H54 (cell line): ENCODE data around the gene OR2T33.
A peak's percentile ranks its signal among the peaks of the same experiment; 100 is the strongest.
"Not testable (repeated sequence)": the region's sequence is repeated elsewhere in the genome, so short reads cannot be mapped to it uniquely, and the experiment has no call there.

Source experiments
- DNase-seq: peaks from one replicate; pipeline ENCODE4 v3.0.0; 2011; ENCODE audit warnings: low spot score, mixed read lengths; ENCODE audit not compliant: insufficient read length
- FAIRE-seq: peaks from 3 replicates; lab custom pipeline; 2011; peaks lifted over from hg19 to GRCh38; lab: Jason Lieb, UNC
- POLR2A ChIP-seq: IDR thresholded peaks from 2 replicates; pipeline ENCODE4 v1.6.1; 2011; ENCODE audit warnings: low read depth, mild to moderate bottlenecking, low read length

The OR2T33 gene

GRCh38 chr1:248277876-248278275 lies at the start of gene OR2T33:
Gene OR2T33, minus strand, starts transcription at chr1:248277976. Its CDS starts 4,162 bp downstream, at chr1:248273814.
- DNase-seq, result no peak
- no peak for TF ChIP-seq POLR2A
- FAIRE-seq, result no peak

GRCh38 chr1:248324468-248324867 lies 46.7 kb upstream of the OR2T33 start, which contains the start of gene OR2M7:
Gene OR2M7, minus strand, starts transcription at chr1:248324568. Its CDS starts 0 bp downstream, at chr1:248324568.
- DNase-seq (no peak), FAIRE-seq (no peak)
- TF ChIP-seq POLR2A, result no peak

GRCh38 chr1:248316796-248317195 lies 39.0 kb upstream of the OR2T33 start:
- no peak for FAIRE-seq
- DNase-seq, result no peak

GRCh38 chr1:248306740-248307139 lies 29.0 kb upstream of the OR2T33 start:
- not testable (repeated sequence) for DNase-seq, FAIRE-seq

More at GRCh38 chr1:248316796-248317195, 39.0 kb upstream of the OR2T33 start:
- no peak for TF ChIP-seq POLR2A

GRCh38 chr1:248306103-248306502 lies 28.3 kb upstream of the OR2T33 start:
- DNase-seq, result no peak
- TF ChIP-seq POLR2A, result no peak
- FAIRE-seq, result no peak

GRCh38 chr1:248305672-248306071 lies 27.9 kb upstream of the OR2T33 start:
- not testable (repeated sequence) for FAIRE-seq, DNase-seq

- FAIRE-seq (no peak), DNase-seq (no peak)
- TF ChIP-seq POLR2A, result no peak
Observed at GRCh38 chr1:248303324-248303723, 25.5 kb upstream of the OR2T33 start, which contains the start of gene OR2T12. Gene OR2T12, minus strand, starts transcription at chr1:248303424. Its CDS starts 7,846 bp downstream, at chr1:248295578.

- TF ChIP-seq POLR2A, result no peak
- no peak for FAIRE-seq
- no peak for DNase-seq
Observed at GRCh38 chr1:248288391-248288790, 10.6 kb upstream of the OR2T33 start.

GRCh38 chr1:248273225-248273624 lies 4.6 kb downstream of the OR2T33 start:
- DNase-seq, FAIRE-seq: not testable (repeated sequence)

GRCh38 chr1:248268178-248268577 lies 9.6 kb downstream of the OR2T33 start:
- FAIRE-seq (no peak), DNase-seq (no peak)
- TF ChIP-seq POLR2A, result no peak

GRCh38 chr1:248259309-248259708 lies 18.5 kb downstream of the OR2T33 start:
- not testable (repeated sequence) for DNase-seq, FAIRE-seq

GRCh38 chr1:248243204-248243603 lies 34.6 kb downstream of the OR2T33 start:
- DNase-seq (peak; percentile 23), FAIRE-seq (no peak)
- TF ChIP-seq POLR2A, result no peak

- FAIRE-seq (no peak), DNase-seq (no peak)
- no peak for TF ChIP-seq POLR2A
Observed at GRCh38 chr1:248239478-248239877, 38.3 kb downstream of the OR2T33 start.

GRCh38 chr1:248231117-248231516 lies 46.7 kb downstream of the OR2T33 start, which contains the start of gene OR2M4:
Gene OR2M4, plus strand, starts transcription at chr1:248231417. Its CDS starts 7,512 bp downstream, at chr1:248238929.
- FAIRE-seq, result no peak
- no peak for TF ChIP-seq POLR2A
- no peak for DNase-seq

- no peak for DNase-seq
- no peak for TF ChIP-seq POLR2A
- FAIRE-seq, result no peak
Observed at GRCh38 chr1:248229360-248229908, 48.3 kb downstream of the OR2T33 start.

GRCh38 chr1:248225537-248225936 lies 52.2 kb downstream of the OR2T33 start:
- DNase-seq, result no peak
- TF ChIP-seq POLR2A, result no peak
- FAIRE-seq, result no peak
